KBM-7 (cell line): Measurements from ENCODE around the gene AMMECR1L.
"Not testable (repeated sequence)": the region's sequence is repeated elsewhere in the genome, so short reads cannot be mapped to it uniquely, and the experiment has no call there.

ENCODE experiments used
- DNase-seq: peaks from one replicate; pipeline ENCODE4 v3.0.0-alpha.2; 2015
- in situ Hi-C: fragments of 300-500 bp; cut with MboI; formaldehyde crosslinking; loops from 2 replicates; pipeline ENCODE4 v1.14.3; 2020; ENCODE audit warnings: low sequenced_read_pairs, low pct_unique_long_range_greater_than_20kb, mixed read lengths

AMMECR1L gene

GRCh38 chr2:127852388-127852787, 33.4 kb downstream of the AMMECR1L start:
- no peak for DNase-seq
- in situ Hi-C loops: no loop called here

DNA sequence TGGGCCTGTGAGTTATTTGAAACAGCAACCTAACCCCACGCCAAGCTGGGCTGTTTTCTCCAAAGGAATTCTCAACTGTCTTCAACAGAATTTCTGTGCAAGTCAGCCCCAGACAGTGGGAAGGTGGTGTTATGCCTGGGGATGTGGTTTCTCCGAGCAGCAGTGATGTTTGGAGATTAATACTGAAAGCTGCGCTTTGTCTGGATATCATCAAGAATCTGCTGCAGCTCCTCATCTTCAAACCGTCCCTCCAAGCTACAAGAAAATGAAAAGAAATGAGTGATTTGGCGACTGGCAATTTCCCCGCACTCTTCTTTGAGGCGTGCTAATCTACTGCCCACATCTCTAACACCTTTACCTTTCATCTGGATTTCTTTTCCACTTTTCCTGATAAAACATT, 37.8 kb downstream of the AMMECR1L start:
- DNase-seq: no peak
- in situ Hi-C loops: no loop called here

GRCh38 chr2:127844973-127845372, 40.8 kb downstream of the AMMECR1L start:
- in situ Hi-C loops: no loop called here
- no peak for DNase-seq

DNA sequence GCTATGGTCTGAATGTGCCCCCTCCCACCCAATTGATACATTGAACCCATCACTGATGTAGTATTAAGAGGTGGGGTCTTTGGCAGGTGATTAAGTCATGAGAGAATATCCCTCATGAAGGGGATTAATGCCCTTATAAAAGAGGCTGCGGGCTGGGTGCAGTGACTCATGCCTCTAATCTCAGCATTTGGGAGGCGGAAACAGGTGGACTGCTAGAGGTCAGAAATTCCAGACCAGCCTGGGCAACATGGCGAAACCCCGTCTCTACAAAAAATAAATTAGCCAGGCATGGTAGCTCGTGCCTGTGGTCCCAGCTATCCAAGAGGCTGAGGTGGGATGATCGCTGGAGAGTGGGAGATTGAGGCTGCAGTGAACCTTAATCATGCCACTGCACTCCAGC, 42.1 kb downstream of the AMMECR1L start:
- DNase-seq: no peak
- in situ Hi-C loops: no loop called here

GRCh38 chr2:127841466-127842178, 44.1 kb downstream of the AMMECR1L start:
- in situ Hi-C loops: no loop called here

DNA sequence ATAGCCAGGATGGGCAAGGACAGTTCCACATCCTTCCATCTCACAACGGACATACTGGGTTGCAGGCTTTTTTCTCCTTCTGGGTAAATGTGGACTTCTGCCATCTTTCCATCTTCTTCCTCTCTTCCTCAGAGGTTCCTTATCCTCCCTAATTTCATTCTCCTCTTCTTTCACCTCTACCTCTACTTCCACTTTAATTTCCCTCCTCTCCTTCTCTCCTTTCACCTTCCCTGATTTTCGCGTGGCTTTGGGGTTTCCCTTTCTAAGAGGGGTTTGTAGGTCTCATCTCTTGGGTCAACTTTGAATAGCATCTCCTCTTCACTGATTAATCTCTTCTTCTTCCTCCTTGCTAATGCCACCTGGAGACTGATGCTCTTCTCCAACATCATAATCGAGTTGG, 44.9 kb downstream of the AMMECR1L start:
- no peak for DNase-seq
- in situ Hi-C loops: no loop called here

More at GRCh38 chr2:127841466-127842178, 44.1 kb downstream of the AMMECR1L start:
- no peak for DNase-seq

DNA sequence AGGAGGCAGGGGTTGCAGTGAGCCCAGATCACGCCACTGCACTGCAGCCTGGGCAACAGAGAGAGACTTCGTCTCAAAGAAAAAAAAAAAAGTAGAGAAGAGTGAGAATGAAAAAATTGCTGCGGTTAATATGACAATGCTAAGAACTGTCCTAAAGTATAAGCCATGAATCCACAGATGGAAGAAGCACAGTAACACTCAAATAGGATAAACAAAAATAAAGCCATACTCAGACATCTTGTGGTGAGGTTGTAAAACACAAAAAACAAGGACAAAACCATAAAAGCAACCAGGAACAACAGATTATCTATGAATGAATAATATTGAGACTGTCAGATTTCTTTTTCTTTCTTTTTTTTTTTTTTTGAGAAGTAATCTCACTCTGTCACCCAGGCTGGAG, 50.8 kb downstream of the AMMECR1L start:
- no peak for DNase-seq
- in situ Hi-C loops: no loop called here

GRCh38 chr2:127829845-127830246, 55.9 kb downstream of the AMMECR1L start:
- peak; percentile 76 for DNase-seq
- in situ Hi-C loops: no loop called here

DNA sequence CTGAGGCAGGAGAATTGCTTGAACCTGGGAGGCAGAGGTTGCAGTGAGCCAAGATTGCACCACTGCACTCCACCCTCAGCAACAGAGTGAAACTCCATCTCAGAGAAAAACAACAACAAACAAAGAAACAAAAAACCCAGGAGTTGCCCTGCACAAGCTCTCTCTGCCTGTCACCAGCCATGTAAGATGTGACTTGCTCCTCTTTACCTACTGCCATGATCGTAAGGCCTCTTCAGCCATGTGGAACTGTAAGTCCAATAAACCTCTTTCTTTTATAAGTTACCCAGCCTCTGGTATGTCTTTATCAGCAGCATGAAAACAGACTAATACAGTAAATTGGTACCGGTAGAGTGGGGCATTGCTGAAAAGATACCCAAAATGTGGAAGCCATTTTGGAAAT, 59.0 kb downstream of the AMMECR1L start:
- in situ Hi-C loops, DNase-seq: not testable (repeated sequence)

GRCh38 chr2:127826047-127826446, 59.7 kb downstream of the AMMECR1L start:
- in situ Hi-C loops: no loop called here
- no peak for DNase-seq

- no peak for DNase-seq
- in situ Hi-C loops: no loop called here
These were observed 65.6 kb downstream of the AMMECR1L start for GRCh38 chr2:127820080-127820668.

DNA sequence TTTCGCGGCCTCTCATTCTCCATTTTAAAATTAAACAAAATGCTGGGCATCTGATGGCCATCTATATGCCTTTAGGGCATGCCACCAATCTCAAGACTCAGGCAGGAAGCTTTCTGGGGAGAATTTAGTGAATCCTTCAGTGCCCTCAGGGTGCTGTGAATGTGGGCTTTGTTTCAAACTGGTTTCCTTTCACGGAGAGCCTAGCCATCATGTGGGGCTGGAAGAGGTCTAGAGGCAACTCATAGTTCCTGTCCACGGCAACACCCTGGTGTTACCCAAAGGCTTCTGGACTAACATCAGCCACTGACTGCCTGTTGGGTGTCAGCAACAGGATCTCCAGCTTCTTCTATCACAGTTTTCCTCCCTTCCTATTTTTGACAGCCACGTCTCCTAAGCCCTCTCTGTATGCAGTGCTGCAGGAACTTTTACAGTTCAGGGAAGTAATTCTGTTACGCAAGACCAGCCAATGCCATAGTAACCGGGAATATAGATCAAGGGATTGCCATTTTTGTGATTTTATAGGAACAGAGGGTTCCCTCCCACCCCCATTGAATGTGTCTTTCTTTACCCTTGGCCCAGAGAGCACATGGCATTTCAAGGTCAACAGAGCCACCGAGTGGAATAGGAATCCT, 66.8 kb downstream of the AMMECR1L start:
- DNase-seq: no peak
- in situ Hi-C loops: no loop called here

DNA sequence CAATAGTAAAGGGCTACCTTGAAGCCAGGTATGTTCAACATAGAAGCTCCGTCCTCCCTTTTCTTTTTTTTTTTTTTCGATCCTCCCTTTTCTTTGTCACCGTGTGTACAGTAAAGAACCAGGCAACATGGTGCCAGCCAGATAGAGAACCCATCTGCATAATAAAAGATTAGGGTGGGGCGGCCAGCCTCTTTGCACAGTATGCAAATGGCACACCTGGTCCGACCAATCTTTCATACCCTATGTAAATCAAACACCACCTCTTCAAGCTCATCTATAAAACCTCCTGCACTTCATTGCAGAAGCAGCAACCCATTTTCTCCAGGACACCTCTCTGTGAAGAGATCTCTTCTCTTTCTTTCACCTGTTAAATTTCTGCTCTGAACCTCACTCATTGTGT, 67.5 kb downstream of the AMMECR1L start:
- in situ Hi-C loops: no loop called here

DNA sequence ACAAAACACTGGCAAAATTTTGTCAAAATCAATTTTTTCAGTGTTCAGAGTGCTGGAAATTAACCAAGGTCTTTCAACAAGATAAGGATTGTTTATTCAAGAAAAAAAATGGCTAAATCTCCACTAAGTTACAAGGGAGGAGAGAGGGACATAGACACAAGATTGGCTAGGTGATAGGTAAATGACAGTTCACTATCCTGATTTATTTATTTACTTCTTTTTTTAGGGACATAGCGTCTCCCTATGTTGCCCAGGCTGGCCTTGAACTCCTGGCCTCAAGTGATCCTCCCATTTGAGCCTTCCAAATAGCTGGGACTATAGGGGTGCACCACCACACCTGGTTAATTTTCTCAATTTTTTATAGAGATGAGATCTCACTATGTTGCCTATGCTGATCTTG, 71.1 kb downstream of the AMMECR1L start:
- no peak for DNase-seq
- in situ Hi-C loops: no loop called here

More for the DNA sequence above, 67.5 kb downstream of the AMMECR1L start:
- DNase-seq: no peak

DNA sequence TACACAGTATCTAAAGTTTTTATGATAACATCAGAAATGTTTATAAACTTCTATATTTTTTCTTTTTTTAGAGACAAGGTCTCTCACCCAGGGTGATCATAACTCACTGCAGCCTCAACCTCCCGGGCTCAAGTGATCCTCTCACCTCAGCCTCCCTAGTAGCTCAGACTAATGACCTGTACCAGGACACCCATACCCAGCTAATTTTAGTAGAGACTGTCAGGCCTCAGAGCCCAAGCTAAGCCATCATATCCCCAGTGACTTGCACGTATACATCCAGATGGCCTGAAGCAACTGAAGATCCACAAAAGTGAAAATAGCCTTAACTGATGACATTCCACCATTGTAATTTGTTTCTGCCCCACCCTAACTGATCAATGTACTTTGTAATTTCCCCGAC, 73.3 kb downstream of the AMMECR1L start:
- DNase-seq, in situ Hi-C loops: not testable (repeated sequence)
